Peyer's patch (tissue), 4 donors: ENCODE measurements around the gene PSRC1. TPM values are rescaled to one million over a fixed set of nuclear protein-coding genes. Genes with fewer than 3 reads are reported as not detected.
"Not testable (repeated sequence)": the region's sequence is repeated elsewhere in the genome, so short reads cannot be mapped to it uniquely, and the experiment has no call there.

Source experiments
- DNase-seq, 3 donors: peaks; one replicate each; pipeline ENCODE4 v3.0.0-alpha.2; 2017 to 2019
- H3K27ac ChIP-seq, 4 donors: fragments of 200-600 bp; sonication (generic); one replicate each; pipeline ENCODE4 v1.5.1; 2016 to 2019
- H3K27me3 ChIP-seq, 2 donors: fragments of 200-600 bp; sonication (generic); one replicate each; pipeline ENCODE4 v1.5.1; 2019
- H3K36me3 ChIP-seq, 3 donors: fragments of 200-600 bp; sonication (generic); one replicate each; pipeline ENCODE4 v1.5.1; 2016 to 2019
- H3K4me1 ChIP-seq, 4 donors: fragments of 200-600 bp; sonication (generic); one replicate each; pipeline ENCODE4 v1.5.1; 2016 to 2019
- H3K4me3 ChIP-seq, 4 donors: fragments of 200-600 bp; sonication (generic); 1 replicate in 3 of 4; 2 replicates in 1 of 4; pipeline ENCODE4 v1.5.1; 2016 to 2019; ENCODE audit warnings: mild to moderate bottlenecking in 1 of 4
- H3K9me3 ChIP-seq, 4 donors: fragments of 200-600 bp; sonication (generic); one replicate each; pipeline ENCODE4 v1.5.1; 2016 to 2019; ENCODE audit warnings: mild to moderate bottlenecking in 1 of 4
- POLR2A ChIP-seq, 2 donors: fragments of 450-650 bp; IDR thresholded peaks; one replicate each; pipeline ENCODE4 v1.5.1; 2017; ENCODE audit warnings: antibody characterized with exemption in 2 of 2, mild to moderate bottlenecking in 2 of 2, moderate library complexity in 2 of 2
- total RNA-seq, 4 donors: library from RNA; depleted of rRNA; stranded (reverse); fragments of >200 nt; gene quantifications; one replicate each; pipeline ENCODE4 v1.1.0, GENCODE V29; 2016
- TF ChIP-seq, protein P1 (sequence below), 6 experiments: fragments of 450-650 bp in 4 of 6; fragments of 200-600 bp in 2 of 6; sonication (generic) in 1 of 6; IDR thresholded peaks; one replicate each; pipeline ENCODE4 v1.5.1; 2017 to 2019; ENCODE audit warnings: antibody characterized with exemption in 6 of 6, mild to moderate bottlenecking in 3 of 6, moderate library complexity in 1 of 6

The PSRC1 gene
- total RNA-seq, 4 donors from 2014 or later: 3.5 to 8.3 (median 4.5) TPM

DNA sequence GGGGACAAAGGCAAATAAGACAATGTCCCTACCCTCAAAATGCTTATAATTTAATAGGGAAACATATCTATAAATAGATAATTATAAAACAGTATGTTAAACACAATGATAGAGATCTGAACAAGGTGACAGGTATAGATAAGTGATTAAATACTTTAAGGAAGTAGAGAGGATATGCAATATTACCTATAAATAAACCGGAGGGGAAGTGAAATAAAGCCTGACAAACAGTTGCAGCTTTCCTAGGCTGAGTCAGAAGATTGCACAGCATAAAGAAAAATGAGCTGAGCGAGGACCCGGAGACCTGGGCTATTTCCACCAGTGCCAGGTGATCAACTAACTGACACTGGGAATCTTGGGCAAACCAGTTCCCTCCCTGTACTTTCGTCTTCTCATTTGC, 11.5 kb upstream of the PSRC1 start:
- no peak for DNase-seq
- no peaks in the 10 kb centered on the region for H3K27me3 ChIP-seq
- H3K36me3 ChIP-seq: no peaks in the 10 kb centered on the region
- peaks cover 0 to 6% (median 0%) of the 10 kb centered on the region in 4 donors for H3K4me1 ChIP-seq
- no peak overlapping the region for H3K4me3 ChIP-seq
- no peak overlapping the region for H3K27ac ChIP-seq
- H3K9me3 ChIP-seq: no peaks in the 10 kb centered on the region
- TF ChIP-seq POLR2A (IDR thresholded peaks at IDR 0.05): no peak
- TF ChIP-seq, protein P1, sequence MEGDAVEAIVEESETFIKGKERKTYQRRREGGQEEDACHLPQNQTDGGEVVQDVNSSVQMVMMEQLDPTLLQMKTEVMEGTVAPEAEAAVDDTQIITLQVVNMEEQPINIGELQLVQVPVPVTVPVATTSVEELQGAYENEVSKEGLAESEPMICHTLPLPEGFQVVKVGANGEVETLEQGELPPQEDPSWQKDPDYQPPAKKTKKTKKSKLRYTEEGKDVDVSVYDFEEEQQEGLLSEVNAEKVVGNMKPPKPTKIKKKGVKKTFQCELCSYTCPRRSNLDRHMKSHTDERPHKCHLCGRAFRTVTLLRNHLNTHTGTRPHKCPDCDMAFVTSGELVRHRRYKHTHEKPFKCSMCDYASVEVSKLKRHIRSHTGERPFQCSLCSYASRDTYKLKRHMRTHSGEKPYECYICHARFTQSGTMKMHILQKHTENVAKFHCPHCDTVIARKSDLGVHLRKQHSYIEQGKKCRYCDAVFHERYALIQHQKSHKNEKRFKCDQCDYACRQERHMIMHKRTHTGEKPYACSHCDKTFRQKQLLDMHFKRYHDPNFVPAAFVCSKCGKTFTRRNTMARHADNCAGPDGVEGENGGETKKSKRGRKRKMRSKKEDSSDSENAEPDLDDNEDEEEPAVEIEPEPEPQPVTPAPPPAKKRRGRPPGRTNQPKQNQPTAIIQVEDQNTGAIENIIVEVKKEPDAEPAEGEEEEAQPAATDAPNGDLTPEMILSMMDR (IDR thresholded peaks at IDR 0.05): no peak

DNA sequence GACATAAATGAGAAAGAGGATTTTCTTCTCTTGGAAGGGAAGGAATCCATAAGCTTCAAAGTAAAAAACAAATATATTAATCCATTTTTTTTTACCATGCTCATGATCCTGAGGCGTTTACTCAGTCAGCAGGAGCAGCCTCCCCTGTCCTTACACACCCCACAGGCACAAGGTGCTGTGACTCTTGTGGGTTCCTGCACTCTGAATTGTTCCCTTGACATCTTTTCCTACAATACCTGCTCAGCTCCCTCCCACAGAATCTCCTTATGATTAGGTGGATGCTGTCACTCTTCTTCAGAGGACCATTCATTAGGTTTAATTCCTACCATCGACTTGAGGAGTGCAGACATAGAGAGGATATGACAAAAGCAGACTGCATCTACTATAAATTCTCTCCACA, 10.1 kb upstream of the PSRC1 start:
- Histone ChIP-seq H3K9me3 (no peaks in the 10 kb centered on the region), H3K27me3 (no peaks in the 10 kb centered on the region), H3K4me1 (no peaks in the 10 kb centered on the region), H3K27ac (no peak overlapping the region), H3K4me3 (no peak overlapping the region), H3K36me3 (no peaks in the 10 kb centered on the region)
- no peak for DNase-seq
- no peak for TF ChIP-seq POLR2A (IDR thresholded peaks at IDR 0.05)
- TF ChIP-seq, protein P1 (IDR thresholded peaks at IDR 0.05): no peak

DNA sequence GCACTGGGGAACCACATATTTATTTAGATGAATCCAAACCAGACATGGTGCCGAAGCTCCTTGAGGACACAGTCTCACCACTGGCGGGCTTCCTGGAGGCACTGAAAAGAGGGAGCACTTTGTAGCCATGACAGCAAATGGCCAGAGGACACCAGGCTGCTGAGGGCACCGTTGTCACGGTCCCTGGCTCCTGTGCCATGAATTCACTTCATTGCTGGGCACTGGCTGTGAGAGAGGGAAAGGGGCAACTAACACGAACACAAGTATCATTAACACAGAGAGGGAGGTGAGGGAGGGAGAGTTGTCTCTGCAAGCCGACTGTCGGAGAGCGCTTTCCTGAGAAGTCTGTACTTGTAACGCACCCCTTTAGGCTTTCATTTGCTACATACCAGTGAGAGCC, 9.4 kb upstream of the PSRC1 start:
- H3K36me3 ChIP-seq: no peaks in the 10 kb centered on the region
- H3K9me3 ChIP-seq: no peaks in the 10 kb centered on the region
- DNase-seq: no peak
- TF ChIP-seq POLR2A (IDR thresholded peaks at IDR 0.05): no peak
- TF ChIP-seq, protein P1 (IDR thresholded peaks at IDR 0.05): no peak
- H3K4me1 ChIP-seq: no peaks in the 10 kb centered on the region
- H3K4me3 ChIP-seq: no peak overlapping the region
- no peak overlapping the region for H3K27ac ChIP-seq
- no peaks in the 10 kb centered on the region for H3K27me3 ChIP-seq

DNA sequence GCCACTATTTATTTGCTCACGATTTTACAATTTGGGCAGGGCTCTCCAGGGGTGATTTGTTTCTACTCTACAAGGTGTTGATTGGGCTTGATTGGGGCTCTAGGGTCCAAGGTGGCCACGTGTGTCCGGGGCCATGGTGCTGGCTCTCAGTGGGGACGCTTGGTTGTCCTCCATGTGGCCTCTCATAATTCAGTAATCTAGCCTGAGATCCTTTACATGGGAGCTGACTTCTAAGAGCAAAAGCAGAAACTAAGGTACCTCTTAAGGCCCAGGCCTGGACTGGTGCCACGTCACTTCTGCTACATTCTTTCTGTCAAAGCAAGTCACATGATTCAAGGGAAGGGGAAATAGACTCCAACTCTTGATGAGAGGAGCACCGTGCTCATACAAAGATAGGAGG, 8.1 kb upstream of the PSRC1 start:
- no peaks in the 10 kb centered on the region for H3K27me3 ChIP-seq
- no peaks in the 10 kb centered on the region for H3K4me1 ChIP-seq
- H3K9me3 ChIP-seq: no peaks in the 10 kb centered on the region
- no peak for TF ChIP-seq POLR2A (IDR thresholded peaks at IDR 0.05)
- TF ChIP-seq, protein P1 (IDR thresholded peaks at IDR 0.05): no peak
- no peaks in the 10 kb centered on the region for H3K36me3 ChIP-seq
- no peak overlapping the region for H3K4me3 ChIP-seq
- DNase-seq: no peak
- no peak overlapping the region for H3K27ac ChIP-seq

DNA sequence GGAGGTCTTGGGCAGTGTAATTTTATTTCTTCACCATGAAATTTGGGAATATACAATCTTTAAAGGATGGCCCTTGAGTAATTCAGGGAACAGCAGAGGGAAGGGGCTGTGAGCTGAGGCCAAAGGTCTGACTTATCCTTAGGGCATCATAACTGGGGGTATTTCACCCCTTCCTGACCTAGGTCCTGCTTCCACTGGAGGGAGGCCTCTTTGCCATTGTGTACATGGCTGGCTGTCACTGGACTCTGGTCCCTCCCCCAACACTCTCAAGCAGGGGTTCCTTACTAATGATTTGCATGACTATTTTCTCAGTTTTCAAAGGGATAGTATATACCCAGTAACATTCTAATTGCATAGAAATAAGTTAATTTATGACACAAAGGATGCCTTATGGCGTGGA, 7.2 kb upstream of the PSRC1 start:
- H3K36me3 ChIP-seq: no peaks in the 10 kb centered on the region
- no peaks in the 10 kb centered on the region for H3K4me1 ChIP-seq
- TF ChIP-seq, protein P1 (IDR thresholded peaks at IDR 0.05): no peak
- TF ChIP-seq POLR2A (IDR thresholded peaks at IDR 0.05): no peak
- no peaks in the 10 kb centered on the region for H3K27me3 ChIP-seq
- no peak overlapping the region for H3K27ac ChIP-seq
- no peaks in the 10 kb centered on the region for H3K9me3 ChIP-seq
- H3K4me3 ChIP-seq: no peak overlapping the region
- no peak for DNase-seq

DNA sequence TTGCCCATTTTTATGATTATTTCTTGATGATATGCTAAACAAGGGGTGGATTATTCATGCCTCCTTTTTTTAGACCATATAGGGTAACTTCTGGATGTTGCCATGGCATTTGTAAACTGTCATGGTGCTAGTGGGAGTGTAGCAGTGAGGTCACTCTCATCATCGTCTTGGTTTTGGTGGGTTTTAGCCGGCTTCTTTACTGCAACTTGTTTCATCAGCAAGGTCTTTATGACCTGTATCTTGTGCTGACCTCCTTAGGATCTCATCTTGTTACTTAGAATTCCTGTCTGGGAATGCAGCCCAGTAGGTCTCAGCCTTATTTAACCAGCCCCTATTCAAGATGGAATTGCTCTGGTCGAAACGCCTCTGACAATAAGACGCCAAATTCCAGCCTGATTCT, 3.8 kb upstream of the PSRC1 start:
- H3K36me3 ChIP-seq, H3K4me3 ChIP-seq, DNase-seq, H3K9me3 ChIP-seq, H3K27me3 ChIP-seq, H3K27ac ChIP-seq: not testable (repeated sequence)
- H3K4me1 ChIP-seq: peaks cover 0 to 11% (median 4%) of the 10 kb centered on the region in 4 donors
